GM23248 (cell line): ENCODE data around the gene MLLT10. TPM values are rescaled to one million over a fixed set of nuclear protein-coding genes. Genes with fewer than 3 reads are reported as not detected.

Source experiments
- DNase-seq: peaks from one replicate; pipeline ENCODE4 v3.0.0-alpha.2; 2015
- H2AFZ ChIP-seq: fragments of 200-600 bp; sonication (generic); 2 replicates; pipeline ENCODE4 v1.6.1; 2016; ENCODE audit warnings: antibody characterized with exemption
- H3F3A ChIP-seq: fragments of 200-600 bp; sonication (generic); 2 replicates; pipeline ENCODE4 v1.6.1; 2016; ENCODE audit warnings: mild to moderate bottlenecking, antibody characterized with exemption, mixed run types; ENCODE audit not compliant: insufficient read depth
- H3K27ac ChIP-seq: fragments of 200-600 bp; sonication (generic); 2 replicates; pipeline ENCODE4 v1.5.1; 2016; ENCODE audit warnings: mild to moderate bottlenecking
- H3K27me3 ChIP-seq: fragments of 200-600 bp; sonication (generic); replicated peaks from 2 replicates; pipeline ENCODE4 v1.6.1; 2016; ENCODE audit warnings: mild to moderate bottlenecking; ENCODE audit not compliant: insufficient read depth
- H3K36me3 ChIP-seq: fragments of 200-600 bp; sonication (generic); 2 replicates; pipeline ENCODE4 v1.6.1; 2016; ENCODE audit warnings: low read depth, mild to moderate bottlenecking
- H3K4me1 ChIP-seq: fragments of 200-600 bp; sonication (generic); 2 replicates; pipeline ENCODE4 v1.6.1; 2016; ENCODE audit warnings: mild to moderate bottlenecking; ENCODE audit not compliant: insufficient read depth
- H3K4me2 ChIP-seq: fragments of 200-600 bp; sonication (generic); one replicate; pipeline ENCODE4 v1.6.1; 2016; ENCODE audit warnings: mild to moderate bottlenecking; ENCODE audit not compliant: unreplicated experiment
- H3K4me3 ChIP-seq: fragments of 200-600 bp; sonication (generic); 2 replicates; pipeline ENCODE4 v1.5.1; 2016; ENCODE audit warnings: mild to moderate bottlenecking
- H3K79me2 ChIP-seq: fragments of 200-600 bp; sonication (generic); 2 replicates; pipeline ENCODE4 v1.6.1; 2016; ENCODE audit warnings: mild to moderate bottlenecking; ENCODE audit not compliant: insufficient read depth
- H3K9ac ChIP-seq: fragments of 200-600 bp; sonication (generic); 2 replicates; pipeline ENCODE4 v1.6.1; 2016; ENCODE audit warnings: mild to moderate bottlenecking
- H3K9me2 ChIP-seq: fragments of 200-600 bp; sonication (generic); 2 replicates; pipeline ENCODE4 v1.6.1; 2016; ENCODE audit warnings: mixed run types, mild to moderate bottlenecking, moderate library complexity; ENCODE audit not compliant: insufficient read depth
- H3K9me3 ChIP-seq: fragments of 200-600 bp; sonication (generic); one replicate; pipeline ENCODE4 v1.6.1; 2017; ENCODE audit warnings: low read depth
- H4K20me1 ChIP-seq: fragments of 200-600 bp; sonication (generic); 2 replicates; pipeline ENCODE4 v1.6.0; 2016; ENCODE audit not compliant: insufficient read depth
- EZH2 ChIP-seq: fragments of 200-600 bp; sonication (generic); IDR thresholded peaks from 2 replicates; pipeline ENCODE4 v1.6.1; 2018; ENCODE audit warnings: antibody characterized with exemption, mild to moderate bottlenecking; ENCODE audit not compliant: insufficient read depth, poor library complexity, severe bottlenecking
- EZH2phosphoT487 ChIP-seq: fragments of 200-600 bp; sonication (generic); IDR thresholded peaks from 2 replicates; pipeline ENCODE4 v1.6.1; 2018; ENCODE audit warnings: antibody characterized with exemption, moderate library complexity, mild to moderate bottlenecking, low read depth; ENCODE audit not compliant: insufficient read depth
- WGBS, 2 experiments: methylation state at CpG; one replicate each; pipeline ENCODE4 v1.1.6; 2015 to 2017; ENCODE audit warnings: low lambda C conversion rate in 2 of 2, low coverage in 1 of 2; ENCODE audit errors: missing lambda C conversion rate in 2 of 2; 5-methylcytosine and 5-hydroxymethylcytosine counted together
- in situ Hi-C: fragments of 300-500 bp; cut with MboI; formaldehyde crosslinking; loops from 2 replicates; pipeline ENCODE4 v1.15.0; 2020
- polyA plus RNA-seq: library from polyadenylated mRNA; unstranded; fragments of >200 nt; fragmentation: Nextera tagmentation; extraction: Ambion mirVana; gene quantifications from 2 replicates; pipeline ENCODE4 v1.2.1, GENCODE V29; 2016
- total RNA-seq: library from RNA; depleted of rRNA; stranded (reverse); fragments of >200 nt; shearing (Covaris generic); gene quantifications from 2 replicates; pipeline ENCODE4 v1.2.3, GENCODE V29; 2014

MLLT10 gene
- total and polyA plus RNA-seq, 2 experiments from 2014 or later: 8.9 to 19.8 TPM

DNA sequence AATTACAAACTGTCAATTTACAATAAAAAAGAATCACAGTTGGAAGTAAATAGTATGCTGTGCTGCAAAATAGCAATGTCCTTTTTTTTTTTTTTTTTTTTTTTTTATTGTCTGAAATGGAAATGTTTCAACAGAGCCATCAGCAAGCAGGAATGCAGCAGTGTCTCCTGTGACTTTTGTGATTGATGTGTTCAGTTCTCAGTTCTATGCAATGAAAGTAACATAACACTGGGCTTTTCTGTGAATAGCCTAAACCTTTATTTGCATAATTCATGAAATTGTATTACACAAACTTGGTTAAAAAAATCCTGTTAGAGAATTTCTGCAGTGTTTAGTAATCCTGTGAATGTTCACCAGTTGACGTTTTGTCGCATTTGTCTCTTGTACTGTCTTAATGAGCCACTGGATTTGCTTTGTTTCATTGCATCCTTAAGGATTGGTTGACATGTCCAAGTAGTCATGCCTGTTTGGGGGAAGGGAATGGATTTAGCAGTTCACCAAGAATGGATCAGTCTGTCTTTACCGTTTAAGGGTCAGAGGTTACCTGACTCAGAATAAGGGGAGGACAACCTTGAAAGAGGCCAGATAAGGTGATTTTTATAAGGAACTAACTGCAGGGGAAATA lies 192.7 kb downstream of the MLLT10 start:
- Histone ChIP-seq H3F3A (peaks cover 18% of the 10 kb centered on the region), H2AFZ (no peak overlapping the region), H3K36me3 (peaks cover 12% of the 10 kb centered on the region; the same call in 1 of the 2 replicates), H3K4me2 (no peak overlapping the region), H4K20me1 (peaks cover 6% of the 10 kb centered on the region; the same call in 1 of the 2 replicates), H3K4me3 (no peak overlapping the region), H3K4me1 (peaks cover 27% of the 10 kb centered on the region), H3K27me3 (no peaks in the 10 kb centered on the region), H3K79me2 (peaks cover 21% of the 10 kb centered on the region), H3K9ac (no peak overlapping the region), H3K27ac (no peak overlapping the region), H3K9me3 (no peaks in the 10 kb centered on the region), H3K9me2 (no peaks in the 10 kb centered on the region)
- DNase-seq: no peak
- in situ Hi-C loops: loop anchor here (25.0 kb wide), 1 partner anchor 439 kb away; no protein-coding TSS in a partner anchor
- no peak for TF ChIP-seq EZH2
- TF ChIP-seq EZH2phosphoT487: no peak
- WGBS, 2 experiments: 47 to 52% methylated on average over 3 of the region's 3 CpGs

GRCh38 chr10:21727452-21728168 lies 193.6 kb downstream of the MLLT10 start:
- no peak for DNase-seq
- Histone ChIP-seq H3K4me2 (no peak overlapping the region), H3K9me3 (no peaks in the 10 kb centered on the region), H3F3A (peaks cover 19% of the 10 kb centered on the region), H3K79me2 (peaks cover 15% of the 10 kb centered on the region), H3K4me3 (no peak overlapping the region), H3K9ac (no peak overlapping the region), H2AFZ (no peak overlapping the region), H3K36me3 (peaks cover 18% of the 10 kb centered on the region), H3K27ac (no peak overlapping the region), H3K9me2 (no peaks in the 10 kb centered on the region), H3K4me1 (peaks cover 26% of the 10 kb centered on the region), H3K27me3 (no peaks in the 10 kb centered on the region), H4K20me1 (peaks cover 6% of the 10 kb centered on the region; the same call in 1 of the 2 replicates)
- in situ Hi-C loops: loop anchor here (25.0 kb wide), 1 partner anchor 440 kb away; no protein-coding TSS in a partner anchor
- WGBS, 2 experiments: 66 to 69% methylated on average over 13 of the region's 13 CpGs
- TF ChIP-seq EZH2phosphoT487 (no peak), EZH2 (no peak)

DNA sequence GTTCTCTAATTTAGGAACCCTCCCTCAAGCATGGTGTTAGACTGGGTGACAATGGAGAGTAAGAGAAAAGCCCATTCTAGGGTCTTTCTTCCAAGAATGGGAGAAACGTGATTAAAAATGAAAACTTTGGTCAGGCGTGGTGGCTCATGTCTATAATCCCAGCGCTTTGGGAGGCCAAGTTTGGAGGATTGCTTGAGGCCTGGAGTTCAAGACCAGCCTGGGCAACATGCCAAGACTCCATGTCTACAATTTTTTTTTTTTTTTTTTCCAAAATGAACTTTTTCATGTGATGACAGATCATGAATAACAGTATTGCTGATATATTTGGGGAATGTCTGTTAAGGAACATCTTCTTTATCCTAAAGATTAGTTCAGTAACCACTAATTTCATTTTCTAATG lies 194.6 kb downstream of the MLLT10 start:
- Histone ChIP-seq H3K36me3 (peaks cover 26% of the 10 kb centered on the region), H3F3A (peaks cover 24% of the 10 kb centered on the region), H3K9me2 (no peaks in the 10 kb centered on the region), H3K9me3 (no peaks in the 10 kb centered on the region), H3K9ac (no peak overlapping the region), H2AFZ (no peak overlapping the region), H3K4me2 (no peak overlapping the region), H4K20me1 (no peaks in the 10 kb centered on the region; the same call in 1 of the 2 replicates), H3K79me2 (peaks cover 15% of the 10 kb centered on the region), H3K4me3 (no peak overlapping the region), H3K4me1 (peaks cover 31% of the 10 kb centered on the region), H3K27ac (no peak overlapping the region), H3K27me3 (no peaks in the 10 kb centered on the region)
- DNase-seq: peak; percentile 17
- in situ Hi-C loops: loop anchor here (25.0 kb wide), 1 partner anchor 441 kb away; no protein-coding TSS in a partner anchor
- 93 to 95% methylated on average over 3 of the region's 3 CpGs for WGBS, 2 experiments
- TF ChIP-seq EZH2: no peak
- TF ChIP-seq EZH2phosphoT487: no peak

DNA sequence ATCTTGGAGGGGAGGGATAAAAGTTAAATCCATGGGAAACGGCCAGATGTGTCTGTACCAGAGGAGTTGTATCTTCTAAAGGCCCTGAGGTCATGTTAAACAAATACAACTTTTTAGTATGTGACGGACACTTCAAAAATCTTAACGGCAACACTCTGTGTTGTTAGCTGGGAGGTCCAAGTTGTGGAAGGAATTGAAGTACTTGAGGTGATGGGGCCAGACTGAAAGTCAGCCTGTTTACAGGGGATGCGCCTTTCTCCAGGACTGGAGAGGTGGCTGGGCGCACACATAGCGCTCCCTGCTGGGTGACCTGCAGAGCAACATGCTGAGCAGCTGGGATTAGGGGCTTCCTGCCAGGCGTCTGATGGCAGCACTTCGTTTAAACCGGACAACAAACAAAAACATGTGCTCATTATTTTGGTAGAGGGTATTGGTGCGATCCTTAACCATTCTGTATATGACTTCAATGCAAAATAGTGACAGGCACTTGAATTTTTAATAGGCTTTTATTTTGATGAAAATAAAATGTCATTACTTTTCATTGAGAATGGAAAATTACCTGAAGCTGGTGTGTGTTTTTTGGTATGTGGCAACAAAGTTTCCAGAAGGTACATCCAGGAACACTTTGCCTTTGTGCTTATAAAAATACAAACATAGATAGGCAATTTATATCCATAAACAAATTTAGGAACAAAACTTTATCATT lies 198.2 kb downstream of the MLLT10 start:
- peak; percentile 81 for DNase-seq
- 29 to 30% methylated on average over 10 of the region's 10 CpGs for WGBS, 2 experiments

More for the DNA sequence above, 198.2 kb downstream of the MLLT10 start:
- no peaks in the 10 kb centered on the region for H3K9me3 ChIP-seq
- H3K4me3 ChIP-seq: no peak overlapping the region
- 0 out of 2 replicates have a peak, but pooled peaks cover 6% of the 10 kb centered on the region for H3F3A ChIP-seq
- no peaks in the 10 kb centered on the region for H3K9me2 ChIP-seq
- no peaks in the 10 kb centered on the region for H4K20me1 ChIP-seq
- H3K4me2 ChIP-seq: no peak overlapping the region
- H3K27me3 ChIP-seq: no peaks in the 10 kb centered on the region
- no peak overlapping the region for H3K9ac ChIP-seq
- H3K36me3 ChIP-seq: peaks cover 43% of the 10 kb centered on the region
- in situ Hi-C loops: loop anchor here (25.0 kb wide), 1 partner anchor 445 kb away; no protein-coding TSS in a partner anchor
- no peak overlapping the region for H2AFZ ChIP-seq
- peaks cover 17% of the 10 kb centered on the region for H3K79me2 ChIP-seq
- no peak for TF ChIP-seq EZH2
- no peak for TF ChIP-seq EZH2phosphoT487
- no peak overlapping the region for H3K27ac ChIP-seq
- H3K4me1 ChIP-seq: peaks cover 8% of the 10 kb centered on the region
